ENCODE results near the gene AFP. TPM values are rescaled to one million over a fixed set of nuclear protein-coding genes. Genes with fewer than 3 reads are reported as not detected.

AFP gene
- 0.73 TPM in 1 of 2 replicates, not detected in the other for total RNA-seq

DNA sequence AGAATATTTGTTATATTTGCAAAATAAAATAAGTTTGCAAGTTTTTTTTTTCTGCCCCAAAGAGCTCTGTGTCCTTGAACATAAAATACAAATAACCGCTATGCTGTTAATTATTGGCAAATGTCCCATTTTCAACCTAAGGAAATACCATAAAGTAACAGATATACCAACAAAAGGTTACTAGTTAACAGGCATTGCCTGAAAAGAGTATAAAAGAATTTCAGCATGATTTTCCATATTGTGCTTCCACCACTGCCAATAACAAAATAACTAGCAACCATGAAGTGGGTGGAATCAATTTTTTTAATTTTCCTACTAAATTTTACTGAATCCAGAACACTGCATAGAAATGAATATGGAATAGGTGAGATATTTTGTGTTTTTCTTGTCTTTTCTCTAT is at the start of gene AFP:
TSS of gene AFP (plus strand) at position 238 of the 400 bp plus-strand sequence. CDS start at position 280, 42 bp downstream.

DNA sequence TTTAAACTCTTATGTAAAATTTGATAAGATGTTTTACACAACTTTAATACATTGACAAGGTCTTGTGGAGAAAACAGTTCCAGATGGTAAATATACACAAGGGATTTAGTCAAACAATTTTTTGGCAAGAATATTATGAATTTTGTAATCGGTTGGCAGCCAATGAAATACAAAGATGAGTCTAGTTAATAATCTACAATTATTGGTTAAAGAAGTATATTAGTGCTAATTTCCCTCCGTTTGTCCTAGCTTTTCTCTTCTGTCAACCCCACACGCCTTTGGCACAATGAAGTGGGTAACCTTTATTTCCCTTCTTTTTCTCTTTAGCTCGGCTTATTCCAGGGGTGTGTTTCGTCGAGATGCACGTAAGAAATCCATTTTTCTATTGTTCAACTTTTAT is 32.0 kb upstream of the AFP start, which contains the start of gene ALB:
TSS of gene ALB (plus strand) at position 246 of the 400 bp plus-strand sequence. CDS start at position 287, 41 bp downstream.

DNA sequence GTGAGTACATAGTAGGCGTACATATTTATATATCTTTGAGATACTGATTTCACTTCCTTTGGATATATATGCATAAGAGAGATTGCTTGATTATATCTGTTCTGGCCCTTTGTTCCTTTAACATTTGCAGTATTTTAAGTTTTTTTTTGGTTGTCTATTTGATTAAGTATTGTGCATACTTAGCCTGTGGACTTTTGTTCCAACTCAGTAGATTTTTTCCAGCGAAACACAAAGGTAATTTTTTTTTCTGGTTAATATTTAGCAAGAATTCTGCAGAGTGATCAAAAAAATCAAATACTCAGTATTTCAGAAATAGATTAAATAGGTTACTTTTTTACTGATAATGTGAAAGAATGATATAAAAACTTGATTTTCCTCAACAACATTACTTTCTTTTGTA is 45.3 kb downstream of the AFP start, which contains the start of gene AFM:
TSS of gene AFM (plus strand) at position 388 of the 400 bp plus-strand sequence. CDS start 31 bp downstream, outside the sequence.

Other genes with a start within 250 kb of the AFP start
- gene ANKRD17, start 177.4 kb upstream of the AFP start, total RNA-seq: 58.1 and 76.2 TPM in 2 replicates
- gene ALB, start 31.9 kb upstream of the AFP start, total RNA-seq: not detected in 2 replicates
- not detected in 2 replicates for gene AFM, start 45.5 kb downstream of the AFP start, total RNA-seq
- gene RASSF6, start 184.2 kb downstream of the AFP start, total RNA-seq: under 0.01 TPM in 1 of 2 replicates, not detected in the other

Measured in subcutaneous preadipocyte (primary cell).